Measurements from ENCODE around the gene NINJ1. TPM values are rescaled to one million over a fixed set of nuclear protein-coding genes. Genes with fewer than 3 reads are reported as not detected.

Gene NINJ1
- total RNA-seq, 2 donors from 2014 or later: 71.2 to 194 TPM

GRCh38 chr9:93084471-93084881 is 49.6 kb downstream of the NINJ1 start:
- Histone ChIP-seq H3K4me3 (no peak overlapping the region), H3K27ac (no peak overlapping the region), H3K36me3 (no peaks in the 10 kb centered on the region), H3K9me3 (no peaks in the 10 kb centered on the region), H3K4me1 (ENCODE audit: control insufficient read depth in 1 of 2, low read depth in 2 of 2) (no peaks in the 10 kb centered on the region), H3K27me3 (replicated peaks; ENCODE audit: insufficient read depth) (no peaks in the 10 kb centered on the region)
- TF ChIP-seq, protein P1, sequence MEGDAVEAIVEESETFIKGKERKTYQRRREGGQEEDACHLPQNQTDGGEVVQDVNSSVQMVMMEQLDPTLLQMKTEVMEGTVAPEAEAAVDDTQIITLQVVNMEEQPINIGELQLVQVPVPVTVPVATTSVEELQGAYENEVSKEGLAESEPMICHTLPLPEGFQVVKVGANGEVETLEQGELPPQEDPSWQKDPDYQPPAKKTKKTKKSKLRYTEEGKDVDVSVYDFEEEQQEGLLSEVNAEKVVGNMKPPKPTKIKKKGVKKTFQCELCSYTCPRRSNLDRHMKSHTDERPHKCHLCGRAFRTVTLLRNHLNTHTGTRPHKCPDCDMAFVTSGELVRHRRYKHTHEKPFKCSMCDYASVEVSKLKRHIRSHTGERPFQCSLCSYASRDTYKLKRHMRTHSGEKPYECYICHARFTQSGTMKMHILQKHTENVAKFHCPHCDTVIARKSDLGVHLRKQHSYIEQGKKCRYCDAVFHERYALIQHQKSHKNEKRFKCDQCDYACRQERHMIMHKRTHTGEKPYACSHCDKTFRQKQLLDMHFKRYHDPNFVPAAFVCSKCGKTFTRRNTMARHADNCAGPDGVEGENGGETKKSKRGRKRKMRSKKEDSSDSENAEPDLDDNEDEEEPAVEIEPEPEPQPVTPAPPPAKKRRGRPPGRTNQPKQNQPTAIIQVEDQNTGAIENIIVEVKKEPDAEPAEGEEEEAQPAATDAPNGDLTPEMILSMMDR (IDR thresholded peaks at IDR 0.05): no peak
- ATAC-seq (ENCODE audit: insufficient number of reproducible peaks, low FRiP score, low read depth): no peak
- no peak for DNase-seq (ENCODE audit: low spot score)

- H3K27ac ChIP-seq: no peak overlapping the region
- H3K4me1 ChIP-seq (ENCODE audit: control insufficient read depth in 1 of 2, low read depth in 2 of 2): no peaks in the 10 kb centered on the region
- TF ChIP-seq, protein P1 (IDR thresholded peaks at IDR 0.05): no peak
- no peaks in the 10 kb centered on the region for H3K36me3 ChIP-seq
- ATAC-seq (ENCODE audit: insufficient number of reproducible peaks, low FRiP score, low read depth): no peak
- no peak overlapping the region for H3K4me3 ChIP-seq
- no peaks in the 10 kb centered on the region for H3K27me3 ChIP-seq (replicated peaks; ENCODE audit: insufficient read depth)
- H3K9me3 ChIP-seq: no peaks in the 10 kb centered on the region
- DNase-seq (ENCODE audit: low spot score): no peak
Observed at GRCh38 chr9:93083592-93084470, 50.2 kb downstream of the NINJ1 start.

GRCh38 chr9:93082841-93083411 is 51.1 kb downstream of the NINJ1 start:
- no peak for DNase-seq (ENCODE audit: low spot score)
- Histone ChIP-seq H3K27me3 (replicated peaks; ENCODE audit: insufficient read depth) (no peaks in the 10 kb centered on the region), H3K9me3 (no peaks in the 10 kb centered on the region), H3K27ac (no peak overlapping the region), H3K4me3 (no peak overlapping the region), H3K36me3 (no peaks in the 10 kb centered on the region), H3K4me1 (ENCODE audit: control insufficient read depth in 1 of 2, low read depth in 2 of 2) (no peaks in the 10 kb centered on the region)
- no peak for ATAC-seq (ENCODE audit: insufficient number of reproducible peaks, low FRiP score, low read depth)
- TF ChIP-seq, protein P1 (IDR thresholded peaks at IDR 0.05): no peak

DNA sequence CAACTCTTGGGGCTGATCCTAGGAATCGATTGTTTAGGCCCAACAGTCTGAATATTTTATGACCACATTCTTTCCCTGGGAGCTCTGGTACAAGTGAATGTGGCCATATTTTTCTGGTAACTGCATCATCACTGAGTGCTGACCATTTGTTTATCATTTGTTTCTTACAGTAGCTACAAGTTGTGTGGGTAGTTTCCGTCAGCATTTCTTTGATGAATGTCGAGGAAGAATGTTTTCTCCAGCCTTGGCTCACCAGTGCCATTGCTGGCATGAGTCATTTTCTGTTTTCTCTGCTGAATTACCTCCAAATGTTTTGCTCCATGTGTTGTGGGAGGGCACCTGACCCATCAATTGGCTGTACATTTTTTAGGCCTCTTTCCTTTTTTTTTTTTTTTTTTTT is 52.1 kb downstream of the NINJ1 start:
- TF ChIP-seq, protein P1 (IDR thresholded peaks at IDR 0.05): no peak
- Histone ChIP-seq H3K4me3 (no peak overlapping the region), H3K27me3 (replicated peaks; ENCODE audit: insufficient read depth) (no peaks in the 10 kb centered on the region), H3K9me3 (no peaks in the 10 kb centered on the region), H3K27ac (no peak overlapping the region), H3K36me3 (no peaks in the 10 kb centered on the region), H3K4me1 (ENCODE audit: control insufficient read depth in 1 of 2, low read depth in 2 of 2) (no peaks in the 10 kb centered on the region)
- DNase-seq (ENCODE audit: low spot score) (no peak), ATAC-seq (ENCODE audit: insufficient number of reproducible peaks, low FRiP score, low read depth) (no peak)

- Histone ChIP-seq H3K4me3 (no peak overlapping the region), H3K4me1 (ENCODE audit: control insufficient read depth in 1 of 2, low read depth in 2 of 2) (no peaks in the 10 kb centered on the region), H3K27me3 (replicated peaks; ENCODE audit: insufficient read depth) (no peaks in the 10 kb centered on the region), H3K36me3 (no peaks in the 10 kb centered on the region), H3K27ac (no peak overlapping the region), H3K9me3 (no peaks in the 10 kb centered on the region)
- TF ChIP-seq, protein P1 (IDR thresholded peaks at IDR 0.05): no peak
- ATAC-seq (ENCODE audit: insufficient number of reproducible peaks, low FRiP score, low read depth): no peak
- DNase-seq (ENCODE audit: low spot score): no peak
Observed at GRCh38 chr9:93081081-93081529, 52.9 kb downstream of the NINJ1 start.
